Epithelial cell of esophagus (primary cell): ENCODE results near the gene ABRACL.
"Not testable (repeated sequence)": the region's sequence is repeated elsewhere in the genome, so short reads cannot be mapped to it uniquely, and the experiment has no call there.

Experiments used
- DNase-seq: peaks from one replicate; pipeline ENCODE4 v3.0.0; 2010; ENCODE audit warnings: low read depth
- H3K4me3 ChIP-seq: 2 replicates; pipeline ENCODE4 v1.5.1; 2011; ENCODE audit warnings: mild to moderate bottlenecking, low read length, control low read depth
- CTCF ChIP-seq: IDR thresholded peaks from 2 replicates; pipeline ENCODE4 v1.5.1; 2011; ENCODE audit warnings: low read depth, mild to moderate bottlenecking, low read length, control low read depth, inconsistent platforms; ENCODE audit not compliant: insufficient read depth; ENCODE audit errors: missing control alignments

The ABRACL gene

GRCh38 chr6:139020689-139021088, 7.9 kb upstream of the ABRACL start:
- no peak overlapping the region for H3K4me3 ChIP-seq
- no peak for DNase-seq
- TF ChIP-seq CTCF, result no peak

GRCh38 chr6:139025416-139025815, 3.1 kb upstream of the ABRACL start:
- H3K4me3 ChIP-seq, DNase-seq: not testable (repeated sequence)

GRCh38 chr6:139027620-139028182, 844 bp upstream of the ABRACL start:
- no peak for TF ChIP-seq CTCF
- peak overlapping the region; percentile 80 for H3K4me3 ChIP-seq
- DNase-seq, result peak; percentile 43

- TF ChIP-seq CTCF, result no peak
- DNase-seq, result peak; percentile 87
- H3K4me3 ChIP-seq, result peak overlapping the region; percentile 80
Observed at GRCh38 chr6:139028215-139028657, 309 bp upstream of the ABRACL start.

GRCh38 chr6:139029470-139030227, 1.1 kb downstream of the ABRACL start:
- peak overlapping the region; percentile 80 for H3K4me3 ChIP-seq
- DNase-seq, result peak; percentile 22
- no peak for TF ChIP-seq CTCF

- no peak for TF ChIP-seq CTCF
- peak overlapping the region; percentile 80 for H3K4me3 ChIP-seq
- DNase-seq, result no peak
Observed at GRCh38 chr6:139030228-139030963, 1.9 kb downstream of the ABRACL start.

GRCh38 chr6:139037490-139037889, 8.9 kb downstream of the ABRACL start:
- H3K4me3 ChIP-seq, result no peak overlapping the region
- no peak for TF ChIP-seq CTCF
- no peak for DNase-seq
